Mesenteric fat pad (tissue), 1 donor: ENCODE results near the gene FAM3C. TPM values are rescaled to one million over a fixed set of nuclear protein-coding genes. Genes with fewer than 3 reads are reported as not detected.

ENCODE experiments used
- DNase-seq: peaks from one replicate; pipeline ENCODE4 v3.0.0-alpha.2; 2020; ENCODE audit warnings: low spot score
- total RNA-seq: library from RNA; stranded (reverse); fragmentation: NEBNext Ultra II Directional; extraction: Animal tissue kit (Norgen Biotek cat#: 25700); gene quantifications from one replicate; pipeline ENCODE4 v1.2.1, GENCODE V29; 2021
- donor health status: DM: yes; HTN: yes; CAD: no.

Gene FAM3C
- total RNA-seq, 1 donor from 2014 or later: 44.8 TPM

DNA sequence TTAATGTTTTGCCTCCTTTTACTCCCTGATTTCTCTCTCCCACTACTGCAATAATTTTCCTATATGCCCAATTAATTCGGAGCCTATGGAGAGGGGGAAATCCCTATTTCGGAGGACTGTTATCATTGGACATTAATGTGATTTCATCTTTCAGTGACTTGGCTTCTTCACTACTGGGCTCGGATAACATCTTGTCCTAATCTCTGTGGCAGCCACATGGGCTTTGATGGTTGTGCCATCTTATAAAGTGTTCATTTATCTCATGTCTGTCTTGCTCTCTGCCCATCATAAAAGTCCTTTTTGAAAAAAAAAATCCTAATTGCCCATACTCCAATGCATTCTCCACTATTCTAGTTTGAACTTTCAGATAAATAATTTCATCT lies 15.5 kb upstream of the FAM3C start:
- no peak for DNase-seq

- DNase-seq: no peak
Observed at GRCh38 chr7:121410829-121411596, 14.9 kb upstream of the FAM3C start.

DNA sequence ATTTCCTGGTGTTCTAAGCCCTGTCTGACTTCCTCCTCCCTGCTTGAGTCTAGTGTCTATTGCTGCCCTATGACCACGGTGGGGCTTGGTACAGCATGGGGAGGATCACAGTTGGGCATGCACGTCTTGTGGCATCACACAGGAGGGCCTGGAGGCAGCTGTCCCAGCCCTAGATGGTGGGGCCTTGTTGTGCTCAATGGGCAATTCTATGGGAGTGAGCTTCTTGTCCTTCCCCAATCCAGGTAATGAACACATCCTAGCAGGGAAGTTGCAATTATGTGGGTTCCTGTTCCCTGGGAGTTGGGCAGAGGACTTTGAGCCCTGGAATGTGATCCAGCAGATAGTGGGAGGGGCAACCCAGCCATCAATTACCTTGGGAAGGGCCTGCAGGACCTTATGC lies 10.8 kb upstream of the FAM3C start:
- DNase-seq: no peak

DNA sequence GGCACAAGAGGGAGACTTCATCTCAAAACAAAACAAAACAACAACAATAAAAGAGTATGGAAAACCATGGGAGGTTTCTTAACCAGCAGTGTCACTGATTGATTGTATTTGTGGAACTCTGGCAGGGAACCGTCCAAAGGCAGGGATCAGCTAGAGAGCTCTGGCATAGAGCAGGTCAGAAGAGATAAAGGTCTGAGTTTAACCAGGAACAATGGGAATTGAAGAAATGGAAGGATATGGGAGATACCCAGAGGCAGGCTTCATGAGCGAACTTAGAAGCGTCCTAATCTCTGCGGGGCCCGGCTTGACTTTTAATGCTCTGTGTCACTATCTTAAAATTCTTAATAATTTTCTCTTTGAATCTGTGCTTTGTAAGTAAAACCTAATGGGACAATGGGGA lies 10.4 kb upstream of the FAM3C start:
- DNase-seq: no peak

DNA sequence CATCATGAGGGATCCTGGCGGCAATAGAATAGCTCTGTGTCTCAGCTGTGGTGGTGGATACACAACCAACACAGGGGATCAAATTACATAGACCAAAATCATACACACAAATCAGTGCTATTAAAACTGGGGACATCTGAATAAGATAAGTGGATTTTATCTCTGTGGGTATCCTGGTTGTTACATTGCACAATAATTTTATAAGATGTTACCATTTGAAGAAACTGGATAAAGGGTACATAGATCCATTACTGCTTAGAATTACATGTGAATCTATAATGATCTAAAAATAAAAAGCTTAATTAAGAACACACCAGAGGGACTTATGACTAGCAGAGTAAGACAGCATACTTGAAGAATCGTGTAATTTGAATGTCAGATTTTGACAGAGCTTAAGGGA lies 8.2 kb upstream of the FAM3C start:
- no peak for DNase-seq

DNA sequence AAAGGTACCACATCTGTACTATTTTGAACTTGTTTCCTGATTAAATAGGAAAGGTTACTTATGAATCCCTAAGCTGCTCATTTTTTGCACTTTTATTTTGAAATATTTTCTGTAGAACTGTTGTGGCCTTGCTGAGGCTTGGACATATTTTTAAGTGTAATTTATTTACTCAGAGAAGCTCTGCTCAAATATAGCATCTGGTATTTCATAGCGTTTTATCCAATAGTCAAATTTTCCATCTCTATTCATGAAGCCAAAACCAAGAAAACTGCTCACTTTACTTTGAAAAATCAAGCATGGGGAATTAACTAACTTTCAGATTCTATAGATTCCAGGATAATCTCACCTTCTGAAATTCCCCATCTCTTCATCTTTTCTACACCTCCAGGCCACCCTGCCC lies 6.6 kb upstream of the FAM3C start:
- DNase-seq: no peak

GRCh38 chr7:121401896-121402295 lies 5.8 kb upstream of the FAM3C start:
- no peak for DNase-seq

DNA sequence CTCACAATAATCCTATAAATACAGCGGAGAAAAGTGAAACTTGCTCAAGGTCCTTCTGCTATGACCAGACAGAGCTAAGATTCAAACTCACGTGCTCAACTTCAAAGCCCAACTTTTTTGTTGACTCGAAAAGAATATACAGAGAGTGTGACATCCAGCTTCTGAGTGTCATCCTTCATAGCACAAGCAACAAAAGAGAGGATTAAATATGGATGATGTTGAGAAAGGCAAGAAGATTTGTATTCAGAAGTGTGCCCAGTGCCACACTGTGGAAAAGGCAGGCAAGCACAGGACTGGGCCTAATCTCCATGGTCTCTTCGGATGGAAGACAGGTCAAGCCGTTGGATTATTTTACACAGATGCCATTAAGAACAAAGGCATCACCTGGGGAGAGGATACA lies 2.1 kb upstream of the FAM3C start:
- no peak for DNase-seq

DNA sequence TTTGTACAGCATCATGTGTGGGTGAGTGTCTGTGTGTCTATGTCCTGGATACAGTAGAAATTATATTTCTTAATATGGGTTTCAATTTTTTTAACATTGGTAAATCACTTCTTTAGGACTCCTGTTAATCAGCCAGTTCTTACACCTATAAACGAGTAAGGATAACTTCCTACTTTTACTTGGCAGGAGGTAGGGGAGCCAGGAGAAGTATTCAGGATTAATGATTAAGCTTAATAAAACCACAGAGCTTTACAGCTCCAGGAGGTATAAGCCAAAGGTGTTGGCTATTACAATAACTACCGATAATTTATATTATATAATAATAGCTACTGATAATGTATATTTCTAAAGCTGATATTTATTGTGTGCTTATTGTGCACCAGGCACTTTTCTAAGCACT lies 1.7 kb upstream of the FAM3C start:
- no peak for DNase-seq

- DNase-seq: no peak
Observed at GRCh38 chr7:121397361-121397760, 1.3 kb upstream of the FAM3C start.

GRCh38 chr7:121395494-121395960 lies 581 bp downstream of the FAM3C start:
- DNase-seq: no peak

DNA sequence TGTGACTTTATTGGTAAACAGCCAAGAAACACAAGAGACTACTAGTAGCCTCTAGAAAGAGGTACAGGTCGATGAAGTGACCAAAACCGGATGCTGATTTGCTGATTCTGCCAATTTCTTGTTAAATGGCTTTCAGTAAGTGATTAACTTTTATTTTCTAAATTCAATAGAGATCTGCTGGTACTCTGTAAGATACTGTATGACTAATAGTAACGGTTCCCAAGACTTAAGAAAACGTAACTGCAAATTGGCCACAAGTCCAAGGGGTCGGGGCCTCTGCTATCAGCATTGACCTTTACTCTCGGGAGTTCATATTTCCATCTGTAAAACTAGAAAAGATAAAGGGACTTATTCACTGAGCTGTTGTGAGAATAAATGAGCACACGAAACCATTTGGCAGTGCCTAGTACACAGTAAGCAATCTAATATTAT lies 1.4 kb downstream of the FAM3C start:
- no peak for DNase-seq

DNA sequence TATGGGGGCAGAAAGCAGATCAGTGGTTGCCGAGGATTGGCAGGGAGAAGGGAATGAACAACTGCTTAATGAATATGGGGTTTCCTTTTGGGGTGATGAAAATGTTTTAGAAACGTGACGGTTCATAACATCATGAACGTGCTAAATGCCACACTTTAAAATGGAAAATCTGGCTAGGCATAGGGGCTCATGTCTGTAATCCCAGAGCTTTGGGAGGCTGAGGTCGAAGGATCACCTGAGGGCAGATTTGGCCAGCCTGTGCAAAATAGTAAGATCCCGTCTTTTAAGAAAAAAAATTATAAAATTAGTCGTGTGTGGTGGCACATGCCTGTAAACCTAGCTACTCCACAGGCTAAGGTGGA lies 3.1 kb downstream of the FAM3C start:
- no peak for DNase-seq

- DNase-seq: no peak
Observed at GRCh38 chr7:121392277-121393004, 3.7 kb downstream of the FAM3C start.

DNA sequence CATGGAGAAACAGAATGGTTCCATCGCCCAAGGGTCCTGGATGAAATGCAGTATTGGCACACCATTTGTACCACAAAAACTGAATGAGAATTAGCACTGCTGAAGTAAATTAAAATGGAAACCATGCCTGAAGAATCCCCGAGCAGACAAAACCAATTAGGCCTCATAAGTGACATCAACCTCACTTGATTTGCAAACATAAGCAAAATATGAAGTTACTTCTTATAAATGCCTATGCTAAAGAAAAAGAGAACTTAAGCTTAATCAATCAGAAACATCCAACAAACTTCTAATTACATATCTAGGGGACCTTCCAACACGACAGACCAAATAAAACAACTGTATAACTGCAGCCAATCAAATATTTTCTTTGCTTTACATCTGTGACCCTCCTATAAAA lies 4.4 kb downstream of the FAM3C start:
- no peak for DNase-seq

DNA sequence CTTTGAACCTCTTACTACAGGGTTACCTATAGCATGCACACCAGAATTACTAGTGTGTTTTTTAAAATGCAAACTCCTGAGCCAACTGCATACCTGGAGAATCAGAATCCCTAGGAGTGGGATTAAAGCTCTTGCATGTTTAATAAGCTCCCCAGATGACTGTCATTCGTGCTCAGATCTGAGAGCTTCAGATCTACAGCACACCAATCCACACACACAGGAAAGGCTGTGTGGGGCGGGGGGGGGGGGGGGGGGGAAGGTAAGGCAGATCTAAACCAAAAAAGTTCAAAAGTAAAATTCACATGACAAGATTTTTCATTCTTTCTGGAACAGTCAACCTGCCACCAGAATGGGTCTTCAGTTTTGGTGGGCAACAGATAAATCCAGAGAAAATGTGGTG lies 5.5 kb downstream of the FAM3C start:
- DNase-seq: no peak

DNA sequence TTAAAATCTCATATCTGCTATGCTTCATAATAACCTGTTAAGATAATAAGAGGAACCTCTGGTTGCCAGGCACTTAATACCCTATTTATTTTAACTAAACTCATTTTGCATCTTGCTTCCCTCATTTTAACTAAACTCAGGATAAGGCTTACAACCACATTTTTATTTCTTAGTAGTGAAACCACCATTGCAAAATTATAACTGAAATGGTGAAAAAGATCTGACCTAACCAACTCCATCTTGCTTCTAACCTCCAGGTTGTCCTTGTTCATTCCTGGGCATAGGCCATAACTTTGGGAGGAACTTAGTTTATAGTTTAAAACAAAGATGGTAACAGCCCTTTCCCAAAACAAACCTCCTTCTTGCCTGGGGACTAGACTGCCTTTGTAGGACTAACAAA lies 6.0 kb downstream of the FAM3C start:
- DNase-seq: no peak

DNA sequence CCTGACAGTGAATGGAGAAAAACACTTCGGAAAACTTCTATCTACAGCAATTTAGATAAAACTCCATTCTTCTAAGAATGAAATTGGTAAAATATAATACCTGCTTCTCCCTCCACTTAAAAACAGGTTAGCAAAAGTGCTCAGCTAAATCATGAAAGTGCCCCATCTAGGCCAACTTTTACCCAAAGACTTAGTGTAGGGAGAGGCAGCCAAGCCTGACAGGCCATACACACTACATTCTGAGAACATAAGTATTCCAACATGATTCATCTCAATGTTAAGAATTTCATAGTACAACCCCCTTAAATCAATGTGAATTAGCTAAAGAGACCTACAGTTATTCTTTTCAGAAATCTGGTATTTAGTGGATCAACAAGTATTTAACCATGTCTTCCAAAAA lies 7.2 kb downstream of the FAM3C start:
- no peak for DNase-seq

DNA sequence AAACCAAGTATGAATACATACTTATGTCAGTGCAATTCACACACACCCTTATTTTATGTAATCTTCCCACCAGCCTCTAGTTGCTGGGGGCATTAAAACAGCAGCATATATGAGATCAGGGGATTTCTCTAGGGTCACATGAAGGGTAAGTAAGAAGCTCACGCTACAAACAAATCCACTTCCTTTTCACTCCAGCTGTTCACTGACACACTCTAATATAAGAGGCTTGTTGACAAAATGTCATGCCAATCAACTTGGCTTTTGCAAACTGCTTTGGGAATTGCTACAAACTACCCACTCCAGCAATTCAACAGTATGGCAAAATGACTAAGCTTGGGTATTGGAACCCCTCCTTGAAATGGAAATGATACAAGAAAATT lies 10.3 kb downstream of the FAM3C start:
- DNase-seq: no peak

- no peak for DNase-seq
Observed at GRCh38 chr7:121385056-121385799, 10.9 kb downstream of the FAM3C start.

GRCh38 chr7:121384265-121384664 lies 11.8 kb downstream of the FAM3C start:
- DNase-seq: no peak

DNA sequence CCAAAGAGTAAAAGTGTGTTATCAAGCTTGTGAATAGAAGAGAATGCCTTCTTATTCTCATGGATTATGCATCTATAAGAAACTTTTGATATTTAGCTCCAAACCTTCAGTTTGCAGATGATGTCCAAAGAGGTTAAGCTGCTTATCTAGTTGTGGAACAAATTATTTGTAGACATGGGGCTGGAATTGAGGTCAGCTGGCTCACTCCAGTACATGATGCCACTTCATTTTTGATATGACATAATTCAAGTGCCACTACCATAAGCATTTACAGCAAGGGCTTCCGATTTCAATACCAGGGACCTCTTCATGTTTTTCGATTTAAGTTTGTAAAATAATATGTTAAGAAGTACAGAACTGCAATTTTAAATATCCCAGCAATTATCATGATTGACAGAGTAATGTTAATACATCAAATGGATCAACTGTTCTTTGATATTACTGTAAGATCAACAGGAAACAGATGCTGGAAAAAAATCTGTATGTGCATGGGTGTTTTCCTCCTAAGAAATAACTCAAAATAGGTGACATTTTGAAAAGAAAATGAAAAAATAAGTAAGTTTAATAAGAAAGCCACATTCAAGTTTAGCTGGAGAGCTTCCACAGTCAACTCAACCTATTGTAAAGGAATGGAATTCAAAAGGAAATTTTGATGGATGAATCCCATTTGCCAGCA lies 12.7 kb downstream of the FAM3C start:
- DNase-seq: no peak
